Caco-2 (cell line): ENCODE results near the gene USP20. TPM values are rescaled to one million over a fixed set of nuclear protein-coding genes. Genes with fewer than 3 reads are reported as not detected.
A peak's percentile ranks its signal among the peaks of the same experiment; 100 is the strongest.

Experiments used
- Bru-seq: library from RNA; stranded (reverse); fragments of 400-500 nt; gene quantifications from one replicate; lab custom pipeline; 2021; lab: Mats Ljungman, UMichigan
- BruChase-seq, 2 experiments: library from RNA; stranded (reverse); fragments of 400-500 nt; gene quantifications; one replicate each; lab custom pipeline; 2021; lab: Mats Ljungman, UMichigan
- BruUV-seq: library from RNA; stranded (reverse); fragments of 400-500 nt; replicated peaks from 2 replicates; lab custom pipeline; 2021; lab: Mats Ljungman, UMichigan
- CTCF ChIA-PET: fragments of 300-600 bp; sonication (Branson Sonifier 250); formaldehyde crosslinking; loops from one replicate; lab custom pipeline; 2022; ENCODE audit warnings: antibody characterized with exemption; lab: Charles Lee
- POLR2A ChIA-PET: fragments of 300-600 bp; sonication (Branson Sonifier 250); formaldehyde crosslinking; loops from one replicate; lab custom pipeline; 2022; ENCODE audit warnings: antibody characterized with exemption; lab: Charles Lee
- DNase-seq, 2 experiments: peaks; one replicate each; pipeline versions ENCODE4 v3.0.0 to v3.0.0-alpha.2; 2020 to 2022
- H3K27me3 ChIP-seq: replicated peaks from 2 replicates; pipeline ENCODE4 v1.6.0; 2011; ENCODE audit warnings: low read length; ENCODE audit not compliant: control insufficient read depth, insufficient read depth
- H3K36me3 ChIP-seq: 2 replicates; pipeline ENCODE4 v1.5.1; 2011; ENCODE audit warnings: low read length; ENCODE audit not compliant: control insufficient read depth, insufficient read depth
- H3K4me1 ChIP-seq: fragments of 250-450 bp; sonication (Bioruptor Pico); 2 replicates; pipeline ENCODE4 v1.5.1; 2020; ENCODE audit warnings: mild to moderate bottlenecking
- H3K4me3 ChIP-seq: 2 replicates; pipeline ENCODE4 v1.5.1; 2011; ENCODE audit warnings: low read depth, mild to moderate bottlenecking, control low read depth, low read length
- H3K9me3 ChIP-seq: fragments of 250-450 bp; sonication (Bioruptor Pico); 2 replicates; pipeline ENCODE4 v1.5.1; 2020; ENCODE audit warnings: mild to moderate bottlenecking, moderate library complexity
- H3K27ac Mint-ChIP-seq: one replicate; pipeline ENCODE4 v1.8.0; 2022; ENCODE audit warnings: mixed read lengths; ENCODE audit not compliant: unreplicated experiment
- H3K27me3 Mint-ChIP-seq: one replicate; pipeline ENCODE4 v1.8.0; 2022; ENCODE audit warnings: mixed read lengths; ENCODE audit not compliant: insufficient read depth, unreplicated experiment
- H3K36me3 Mint-ChIP-seq: one replicate; pipeline ENCODE4 v1.8.0; 2022; ENCODE audit warnings: mild to moderate bottlenecking, mixed read lengths; ENCODE audit not compliant: insufficient read depth, unreplicated experiment
- H3K4me1 Mint-ChIP-seq: one replicate; pipeline ENCODE4 v1.8.0; 2022; ENCODE audit warnings: low read depth, mixed read lengths; ENCODE audit not compliant: unreplicated experiment
- H3K4me3 Mint-ChIP-seq: one replicate; pipeline ENCODE4 v1.8.0; 2022; ENCODE audit warnings: mild to moderate bottlenecking, moderate library complexity, mixed read lengths; ENCODE audit not compliant: unreplicated experiment
- H3K9me3 Mint-ChIP-seq: one replicate; pipeline ENCODE4 v1.8.0; 2022; ENCODE audit warnings: mixed read lengths; ENCODE audit not compliant: unreplicated experiment
- intact Hi-C: fragments of 100-400 bp; cut with micrococcal nuclease; formaldehyde crosslinking; loops from one replicate; pipeline ENCODE4 v1.10.0; 2022; ENCODE audit not compliant: unreplicated experiment
- long read RNA-seq: library from polyadenylated mRNA; stranded (forward); transcript quantifications from one replicate; pipeline ENCODE4 v2.0.0, GENCODE V29; 2022
- total RNA-seq: library from RNA; stranded (reverse); gene quantifications from 2 replicates; pipeline ENCODE4 v1.2.3, GENCODE V29; 2022
- TF ChIP-seq, protein P1 (sequence below), 2 experiments: fragments of 200-600 bp in 1 of 2; IDR thresholded peaks; 1 replicate in 1 of 2; 2 replicates in 1 of 2; pipeline versions ENCODE4 v1.5.1 to v1.8.0; 2011 to 2022; ENCODE audit warnings: antibody characterized with exemption in 1 of 2, control low read depth in 1 of 2, inconsistent platforms in 1 of 2, low read depth in 1 of 2, low read length in 1 of 2, mild to moderate bottlenecking in 1 of 2, moderate library complexity in 1 of 2; ENCODE audit not compliant: insufficient read depth in 1 of 2, severe bottlenecking in 1 of 2, unreplicated experiment in 1 of 2

Gene USP20
- total RNA-seq (13.9 and 16.5 TPM in 2 replicates), Bru-seq, nascent RNA (percentile 55 among the genes with signal in this experiment), BruChase-seq, experiment 1, labeled RNA remaining after a 2-hour chase (percentile 54 among the genes with signal in this experiment), BruChase-seq, experiment 2, labeled RNA remaining after a 6-hour chase (percentile 56 among the genes with signal in this experiment)
- long read RNA-seq, full-length matches to known transcripts: 6 of 14 reads
- long read RNA-seq, partial matches to known transcripts: 2 of 14 reads
- long read RNA-seq, other reads (novel, unspliced or antisense): 6 of 14 reads

DNA sequence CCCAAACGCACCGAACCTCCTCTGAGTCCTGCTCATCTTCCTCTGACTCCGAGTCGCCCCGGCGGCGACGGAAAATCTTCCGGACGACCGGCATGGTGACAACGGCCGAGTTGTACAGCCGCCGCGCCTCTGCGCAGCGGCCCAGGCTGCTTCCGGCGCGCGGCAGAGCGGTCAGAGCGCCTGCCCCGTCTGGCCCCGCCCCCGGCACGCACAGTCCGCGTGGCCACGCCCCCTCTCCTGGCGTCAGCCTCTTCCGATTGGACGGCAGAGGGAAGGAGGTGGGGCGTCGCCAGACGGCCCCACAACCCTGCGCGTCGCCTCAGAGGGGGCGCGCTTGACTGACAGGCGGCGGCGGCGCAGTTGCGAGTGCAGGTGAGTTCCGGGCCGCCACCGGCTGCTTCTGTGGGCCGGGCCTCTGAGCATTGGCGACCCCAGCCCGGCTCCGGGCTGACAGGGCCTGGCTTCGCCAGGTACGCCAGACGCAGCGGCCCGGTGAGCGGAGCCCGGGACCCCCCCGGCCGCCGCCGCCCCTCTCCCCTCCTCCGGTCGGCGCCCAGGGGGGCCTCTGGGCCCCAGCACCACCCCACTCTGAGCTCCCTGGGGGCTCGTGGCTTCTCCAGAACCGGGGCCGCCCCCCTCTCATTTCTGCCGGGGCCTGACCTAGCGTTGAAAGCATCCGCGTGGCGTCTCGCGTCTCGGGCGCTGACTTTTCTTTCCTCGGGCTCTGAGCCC, at the start of gene USP20, which contains the start of gene C9orf78:
Gene USP20 (plus strand): TSS at position 331 of the 732 bp plus-strand sequence. CDS start 17,098 bp downstream, outside the sequence.
Gene C9orf78 (minus strand): TSS at position 148 of the 732 bp plus-strand sequence. CDS start 54 bp downstream, at position 94.
- Mint-ChIP-seq H3K4me3 (peak within 1 kb of the TSS; percentile 100), H3K27ac (peak within 1 kb of the TSS; percentile 100), H3K9me3 (no peaks in the 10 kb centered on the region), H3K4me1 (peaks cover 11% of the 10 kb centered on the region), H3K27me3 (no peaks in the 10 kb centered on the region), H3K36me3 (peaks cover 42% of the 10 kb centered on the region)
- Histone ChIP-seq H3K9me3 (no peaks in the 10 kb centered on the region), H3K27me3 (no peaks in the 10 kb centered on the region), H3K36me3 (no peaks in the 10 kb centered on the region), H3K4me1 (peaks cover 3% of the 10 kb centered on the region; the same call in 1 of the 2 replicates), H3K4me3 (peak within 1 kb of the TSS; percentile 82)
- BruUV-seq: no TSS peak
- CTCF ChIA-PET: no interaction called here
- POLR2A ChIA-PET: interaction anchor here (0.7 kb wide), 2 partner anchors 45 to 52 kb away, joined by 3 to 4 read pairs; no protein-coding TSS in a partner anchor
- intact Hi-C loops: loop anchor here (1.0 kb wide), 1 partner anchor 11 kb away; the partner anchor contains the start of gene TOR1A
- TF ChIP-seq, protein P1, sequence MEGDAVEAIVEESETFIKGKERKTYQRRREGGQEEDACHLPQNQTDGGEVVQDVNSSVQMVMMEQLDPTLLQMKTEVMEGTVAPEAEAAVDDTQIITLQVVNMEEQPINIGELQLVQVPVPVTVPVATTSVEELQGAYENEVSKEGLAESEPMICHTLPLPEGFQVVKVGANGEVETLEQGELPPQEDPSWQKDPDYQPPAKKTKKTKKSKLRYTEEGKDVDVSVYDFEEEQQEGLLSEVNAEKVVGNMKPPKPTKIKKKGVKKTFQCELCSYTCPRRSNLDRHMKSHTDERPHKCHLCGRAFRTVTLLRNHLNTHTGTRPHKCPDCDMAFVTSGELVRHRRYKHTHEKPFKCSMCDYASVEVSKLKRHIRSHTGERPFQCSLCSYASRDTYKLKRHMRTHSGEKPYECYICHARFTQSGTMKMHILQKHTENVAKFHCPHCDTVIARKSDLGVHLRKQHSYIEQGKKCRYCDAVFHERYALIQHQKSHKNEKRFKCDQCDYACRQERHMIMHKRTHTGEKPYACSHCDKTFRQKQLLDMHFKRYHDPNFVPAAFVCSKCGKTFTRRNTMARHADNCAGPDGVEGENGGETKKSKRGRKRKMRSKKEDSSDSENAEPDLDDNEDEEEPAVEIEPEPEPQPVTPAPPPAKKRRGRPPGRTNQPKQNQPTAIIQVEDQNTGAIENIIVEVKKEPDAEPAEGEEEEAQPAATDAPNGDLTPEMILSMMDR (IDR thresholded peaks at IDR 0.05; ENCODE audit: insufficient read depth in 1 of 2, low read depth in 1 of 2, low read length in 1 of 2, severe bottlenecking in 1 of 2, unreplicated experiment in 1 of 2): no peak
- peak; percentile 95 to 98 for DNase-seq

DNA sequence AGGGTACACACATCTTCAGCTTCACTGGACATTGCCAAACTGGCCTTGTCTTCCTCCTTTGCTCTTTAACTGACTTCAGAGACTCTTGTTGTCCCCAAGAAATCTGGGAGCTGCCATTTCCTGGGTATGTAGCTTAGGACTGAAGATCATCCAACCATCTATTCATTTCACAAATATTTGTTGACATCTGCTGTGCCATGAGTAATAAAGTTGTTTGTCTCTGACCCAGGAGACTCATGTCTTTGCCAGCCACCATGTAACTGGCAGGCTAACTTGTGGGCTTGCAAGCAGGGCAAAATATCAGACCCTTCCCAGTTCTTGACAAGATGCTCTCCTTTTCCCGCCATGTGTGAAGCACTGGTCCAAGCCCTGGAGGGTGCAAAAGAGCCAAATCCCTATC, 49.4 kb upstream of the USP20 start:
- Histone ChIP-seq H3K9me3 (no peaks in the 10 kb centered on the region), H3K27me3 (no peaks in the 10 kb centered on the region), H3K4me3 (no peak overlapping the region), H3K36me3 (no peaks in the 10 kb centered on the region), H3K4me1 (peaks cover 7% of the 10 kb centered on the region)
- Mint-ChIP-seq H3K4me3 (no peak overlapping the region), H3K27ac (no peak overlapping the region), H3K4me1 (no peaks in the 10 kb centered on the region), H3K27me3 (peaks cover 12% of the 10 kb centered on the region), H3K9me3 (no peaks in the 10 kb centered on the region), H3K36me3 (no peaks in the 10 kb centered on the region)
- no peak for DNase-seq
- TF ChIP-seq, protein P1 (IDR thresholded peaks at IDR 0.05; ENCODE audit: insufficient read depth in 1 of 2, low read depth in 1 of 2, low read length in 1 of 2, severe bottlenecking in 1 of 2, unreplicated experiment in 1 of 2): no peak
- no TSS peak for BruUV-seq
- POLR2A ChIA-PET: no interaction called here
- CTCF ChIA-PET: interaction anchor here (0.7 to 1.5 kb wide), 3 partner anchors 48 to 1750 kb away, joined by 3 to 5 read pairs (median 5); no protein-coding TSS in a partner anchor
- intact Hi-C loops: no loop called here

DNA sequence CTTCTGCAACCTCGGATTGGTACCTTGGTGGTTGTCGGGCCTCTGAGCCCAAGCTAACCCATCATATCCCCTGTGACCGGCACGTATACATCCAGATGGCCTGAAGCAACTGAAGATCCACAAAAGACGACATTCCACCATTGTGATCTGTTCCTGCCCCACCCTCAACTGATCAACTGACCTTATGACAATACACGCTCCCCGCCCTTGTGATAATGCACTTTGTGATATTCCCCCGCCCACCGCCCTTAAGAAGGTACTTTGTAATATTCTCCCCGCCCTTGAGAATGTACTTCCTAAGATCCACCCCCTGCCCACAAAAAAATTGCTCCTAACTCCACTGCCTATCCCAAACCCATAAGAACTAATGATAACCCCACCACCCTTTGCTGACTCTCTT, 48.8 kb upstream of the USP20 start:
- ChIA-PET CTCF (interaction anchor here (0.5 to 1.5 kb wide), 3 partner anchors 22 to 61 kb away, joined by 4 to 5 read pairs (median 5); no protein-coding TSS in a partner anchor), POLR2A (no interaction called here)
- H3K4me1 Mint-ChIP-seq: no peaks in the 10 kb centered on the region
- H3K4me3 Mint-ChIP-seq: no peak overlapping the region
- BruUV-seq: no TSS peak
- intact Hi-C loops: no loop called here
- H3K27me3 ChIP-seq: no peaks in the 10 kb centered on the region
- no peak overlapping the region for H3K27ac Mint-ChIP-seq
- DNase-seq: no peak
- H3K36me3 Mint-ChIP-seq: no peaks in the 10 kb centered on the region
- H3K27me3 Mint-ChIP-seq: peaks cover 12% of the 10 kb centered on the region
- no peak overlapping the region for H3K4me3 ChIP-seq
- peaks cover 7% of the 10 kb centered on the region for H3K4me1 ChIP-seq
- no peaks in the 10 kb centered on the region for H3K9me3 Mint-ChIP-seq
- no peaks in the 10 kb centered on the region for H3K9me3 ChIP-seq
- no peaks in the 10 kb centered on the region for H3K36me3 ChIP-seq
- TF ChIP-seq, protein P1 (IDR thresholded peaks at IDR 0.05; ENCODE audit: insufficient read depth in 1 of 2, low read depth in 1 of 2, low read length in 1 of 2, severe bottlenecking in 1 of 2, unreplicated experiment in 1 of 2): no peak
